T-helper 1 cell (primary cell): ENCODE data around the gene LRRC28.

Experiments used
- DNase-seq, 5 donors: peaks; one replicate each; pipeline ENCODE4 v3.0.0-alpha.2; 2012 to 2020

The LRRC28 gene

GRCh38 chr15:99438691-99439523 is 187.6 kb downstream of the LRRC28 start:
- no peak for DNase-seq

GRCh38 chr15:99439524-99439835 is 188.2 kb downstream of the LRRC28 start:
- no peak for DNase-seq

- no peak for DNase-seq
Measured at GRCh38 chr15:99440029-99440428, 188.7 kb downstream of the LRRC28 start.
